Mesendoderm (in vitro differentiated cells): ENCODE measurements around the gene AGAP1.
"Not testable (repeated sequence)": the region's sequence is repeated elsewhere in the genome, so short reads cannot be mapped to it uniquely, and the experiment has no call there.

Experiments
- DNase-seq: peaks from one replicate; pipeline ENCODE4 v3.0.0; 2013
- H2AK5ac ChIP-seq: 2 replicates; pipeline ENCODE4 v1.6.1; 2013; ENCODE audit warnings: low read length, inconsistent platforms
- H2BK120ac ChIP-seq: 2 replicates; pipeline ENCODE4 v1.6.1; 2013; ENCODE audit warnings: low read depth, mild to moderate bottlenecking, low read length, moderate library complexity, mixed read lengths
- H2BK15ac ChIP-seq: replicated peaks from 2 replicates; pipeline ENCODE4 v1.6.1; 2013; ENCODE audit warnings: low read depth, mild to moderate bottlenecking, moderate library complexity
- H2BK5ac ChIP-seq: 2 replicates; pipeline ENCODE4 v1.6.1; 2013; ENCODE audit warnings: low read length, inconsistent platforms
- H3K18ac ChIP-seq: 2 replicates; pipeline ENCODE4 v1.6.1; 2013; ENCODE audit warnings: mild to moderate bottlenecking, low read length, mixed read lengths
- H3K23ac ChIP-seq: one replicate; pipeline ENCODE4 v1.6.1; 2013; ENCODE audit warnings: low read length
- H3K27ac ChIP-seq: 2 replicates; pipeline ENCODE4 v1.5.1; 2013; ENCODE audit warnings: low read depth, mild to moderate bottlenecking, inconsistent platforms, low read length, moderate library complexity
- H3K27me3 ChIP-seq: 2 replicates; pipeline ENCODE4 v1.6.1; 2013; ENCODE audit warnings: low read length, control low read depth, mild to moderate bottlenecking, inconsistent platforms; ENCODE audit not compliant: insufficient read depth, poor library complexity
- H3K36me3 ChIP-seq: 2 replicates; pipeline ENCODE4 v1.6.1; 2013; ENCODE audit warnings: low read length, inconsistent platforms; ENCODE audit not compliant: control insufficient read depth, insufficient read depth
- H3K4ac ChIP-seq: one replicate; pipeline ENCODE4 v1.6.1; 2013; ENCODE audit warnings: low read depth, mild to moderate bottlenecking, low read length, moderate library complexity
- H3K4me1 ChIP-seq: 2 replicates; pipeline ENCODE4 v1.6.1; 2013; ENCODE audit warnings: low read depth, low read length, inconsistent platforms; ENCODE audit not compliant: control insufficient read depth
- H3K4me2 ChIP-seq: 2 replicates; pipeline ENCODE4 v1.6.1; 2013; ENCODE audit warnings: low read length
- H3K4me3 ChIP-seq: 2 replicates; pipeline ENCODE4 v1.5.1; 2013; ENCODE audit warnings: mild to moderate bottlenecking, low read length
- H3K56ac ChIP-seq: one replicate; pipeline ENCODE4 v1.6.1; 2013; ENCODE audit warnings: low read length
- H3K79me1 ChIP-seq: 2 replicates; pipeline ENCODE4 v1.6.1; 2013; ENCODE audit warnings: low read length, inconsistent platforms
- H3K79me2 ChIP-seq: 2 replicates; pipeline ENCODE4 v1.6.1; 2013; ENCODE audit warnings: mild to moderate bottlenecking, low read length; ENCODE audit not compliant: control insufficient read depth, insufficient read depth
- H3K9ac ChIP-seq: 2 replicates; pipeline ENCODE4 v1.6.1; 2013; ENCODE audit warnings: low read length, inconsistent platforms
- H4K5ac ChIP-seq: one replicate; pipeline ENCODE4 v1.6.1; 2013; ENCODE audit warnings: low read length
- H4K8ac ChIP-seq: one replicate; pipeline ENCODE4 v1.6.1; 2013; ENCODE audit warnings: low read depth, mild to moderate bottlenecking, control low read depth, low read length, moderate library complexity
- WGBS: extraction: QIAGEN DNeasy Blood & Tissue Kit; methylation state at CpG from one replicate; pipeline ENCODE4 v1.1.7; 2013; ENCODE audit warnings: low lambda C conversion rate, missing lambda C conversion rate; ENCODE audit not compliant: insufficient coverage; ENCODE audit errors: extremely low coverage; 5-methylcytosine and 5-hydroxymethylcytosine counted together

The AGAP1 gene

GRCh38 chr2:235602971-235603370 lies 109.1 kb downstream of the AGAP1 start:
- not testable (repeated sequence) for H2BK120ac ChIP-seq, H3K27me3 ChIP-seq, H3K18ac ChIP-seq, H3K23ac ChIP-seq, H3K4me2 ChIP-seq, H3K4me3 ChIP-seq, H3K79me2 ChIP-seq, H3K9ac ChIP-seq, DNase-seq, H3K4ac ChIP-seq, H4K5ac ChIP-seq, H2BK5ac ChIP-seq, H3K56ac ChIP-seq, H3K4me1 ChIP-seq, H3K27ac ChIP-seq, H4K8ac ChIP-seq, H3K36me3 ChIP-seq, H2BK15ac ChIP-seq, H2AK5ac ChIP-seq
- H3K79me1 ChIP-seq = peaks cover 14% of the 10 kb centered on the region
- no CpG with 5 or more reads among the region's 7 CpGs for WGBS

GRCh38 chr2:235603659-235604058 lies 109.8 kb downstream of the AGAP1 start:
- no peak overlapping the region for H3K18ac ChIP-seq
- peaks cover 17% of the 10 kb centered on the region for H3K79me1 ChIP-seq
- H3K4ac ChIP-seq = no peak overlapping the region
- no CpG with 5 or more reads among the region's 8 CpGs for WGBS
- no peak overlapping the region for H3K56ac ChIP-seq
- H2AK5ac ChIP-seq = no peak overlapping the region
- H4K5ac ChIP-seq = no peak overlapping the region
- H2BK120ac ChIP-seq = no peak overlapping the region
- H2BK5ac ChIP-seq = no peak overlapping the region
- no peak overlapping the region for H3K9ac ChIP-seq
- no peak overlapping the region for H3K23ac ChIP-seq
- H3K27ac ChIP-seq = no peak overlapping the region
- no peaks in the 10 kb centered on the region for H3K36me3 ChIP-seq
- DNase-seq = no peak
- no peak overlapping the region for H4K8ac ChIP-seq
- H3K4me3 ChIP-seq = no peak overlapping the region
- no peak overlapping the region for H2BK15ac ChIP-seq
- no peak overlapping the region for H3K4me2 ChIP-seq
- H3K27me3 ChIP-seq = no peaks in the 10 kb centered on the region
- H3K4me1 ChIP-seq = no peaks in the 10 kb centered on the region
- H3K79me2 ChIP-seq = peaks cover 5% of the 10 kb centered on the region

- Histone ChIP-seq H3K56ac (no peak overlapping the region), H4K8ac (no peak overlapping the region), H2BK15ac (no peak overlapping the region), H3K4me3 (no peak overlapping the region), H3K9ac (no peak overlapping the region), H3K4me2 (no peak overlapping the region), H3K23ac (no peak overlapping the region), H4K5ac (no peak overlapping the region), H3K4me1 (no peaks in the 10 kb centered on the region), H3K36me3 (no peaks in the 10 kb centered on the region), H3K27me3 (no peaks in the 10 kb centered on the region), H3K79me1 (peaks cover 26% of the 10 kb centered on the region), H3K79me2 (peaks cover 4% of the 10 kb centered on the region), H3K27ac (no peak overlapping the region), H2BK5ac (no peak overlapping the region), H2BK120ac (no peak overlapping the region), H3K4ac (no peak overlapping the region), H3K18ac (no peak overlapping the region), H2AK5ac (no peak overlapping the region)
- WGBS = no CpG with 5 or more reads among the region's 22 CpGs
- peak; percentile 73 for DNase-seq
Observed at GRCh38 chr2:235605312-235606003, 111.6 kb downstream of the AGAP1 start.

GRCh38 chr2:235606004-235606715 lies 112.3 kb downstream of the AGAP1 start:
- no peak overlapping the region for H2BK15ac ChIP-seq
- H3K27me3 ChIP-seq = no peaks in the 10 kb centered on the region
- no peak overlapping the region for H2AK5ac ChIP-seq
- peak; percentile 26 for DNase-seq
- H3K4ac ChIP-seq = no peak overlapping the region
- no peak overlapping the region for H2BK120ac ChIP-seq
- H3K79me1 ChIP-seq = peaks cover 28% of the 10 kb centered on the region
- no peak overlapping the region for H3K56ac ChIP-seq
- H3K23ac ChIP-seq = no peak overlapping the region
- no peak overlapping the region for H3K4me3 ChIP-seq
- H3K27ac ChIP-seq = no peak overlapping the region
- no peaks in the 10 kb centered on the region for H3K4me1 ChIP-seq
- H3K18ac ChIP-seq = no peak overlapping the region
- WGBS = no CpG with 5 or more reads among the region's 10 CpGs
- no peak overlapping the region for H4K5ac ChIP-seq
- H2BK5ac ChIP-seq = no peak overlapping the region
- H3K9ac ChIP-seq = no peak overlapping the region
- no peaks in the 10 kb centered on the region for H3K36me3 ChIP-seq
- H4K8ac ChIP-seq = no peak overlapping the region
- H3K4me2 ChIP-seq = no peak overlapping the region
- H3K79me2 ChIP-seq = peaks cover 4% of the 10 kb centered on the region

GRCh38 chr2:235607546-235608199 lies 113.8 kb downstream of the AGAP1 start:
- WGBS = no CpG with 5 or more reads among the region's 18 CpGs
- Histone ChIP-seq H3K4me2 (no peak overlapping the region), H3K27ac (no peak overlapping the region), H3K4me3 (no peak overlapping the region), H3K4ac (no peak overlapping the region), H3K4me1 (no peaks in the 10 kb centered on the region), H2BK15ac (no peak overlapping the region), H3K36me3 (no peaks in the 10 kb centered on the region), H3K27me3 (no peaks in the 10 kb centered on the region), H2BK5ac (no peak overlapping the region), H4K5ac (no peak overlapping the region), H3K23ac (no peak overlapping the region), H3K56ac (no peak overlapping the region), H3K79me2 (peaks cover 7% of the 10 kb centered on the region), H2AK5ac (no peak overlapping the region), H4K8ac (no peak overlapping the region), H3K79me1 (peaks cover 32% of the 10 kb centered on the region), H3K9ac (no peak overlapping the region), H2BK120ac (no peak overlapping the region), H3K18ac (no peak overlapping the region)
- DNase-seq = no peak
